CD4-positive, alpha-beta T cell (primary cell): ENCODE data around the gene CFAP299. TPM values are rescaled to one million over a fixed set of nuclear protein-coding genes. Genes with fewer than 3 reads are reported as not detected.

ENCODE experiments used
- ATAC-seq: fragments of 200-7000 bp; cut with Tn5 transposase; one replicate; pipeline ENCODE4 v1.10.0; 2022; ENCODE audit warnings: mild to moderate bottlenecking; ENCODE audit not compliant: poor library complexity
- CTCF ChIA-PET: fragments of 350-600 bp; sonication (Branson Sonifier 250); formaldehyde crosslinking; loops from one replicate; lab custom pipeline; 2021; ENCODE audit warnings: antibody characterized with exemption, inconsistent platforms; lab: Charles Lee
- POLR2A ChIA-PET: fragments of 350-600 bp; sonication (Branson Sonifier 250); formaldehyde crosslinking; loops from one replicate; lab custom pipeline; 2021; ENCODE audit warnings: antibody characterized with exemption, inconsistent platforms; lab: Charles Lee
- DNase-seq, 14 experiments: peaks; one replicate each; pipeline ENCODE4 v3.0.0-alpha.2; 2013 to 2020; ENCODE audit warnings: mixed read lengths in 2 of 14
- H3K27ac ChIP-seq, 2 donors: one replicate each; pipeline versions ENCODE4 v1.5.1 to v1.7.0; 2013; ENCODE audit warnings: low read length in 2 of 2, low read depth in 1 of 2, mild to moderate bottlenecking in 1 of 2
- H3K27me3 ChIP-seq, 2 experiments: 1 replicate in 1 of 2; 2 replicates in 1 of 2; pipeline versions ENCODE4 v1.6.1 to v1.7.0; 2013; ENCODE audit warnings: low read length in 2 of 2, control low read depth in 1 of 2, mild to moderate bottlenecking in 1 of 2, moderate library complexity in 1 of 2; ENCODE audit not compliant: insufficient read depth in 2 of 2, control insufficient read depth in 1 of 2
- H3K36me3 ChIP-seq: one replicate; pipeline ENCODE4 v1.6.1; 2013; ENCODE audit warnings: low read length, control low read depth; ENCODE audit not compliant: insufficient read depth
- H3K4me1 ChIP-seq: one replicate; pipeline ENCODE4 v1.6.1; 2013; ENCODE audit warnings: low read length, control low read depth; ENCODE audit not compliant: insufficient read depth
- H3K4me3 ChIP-seq: one replicate; pipeline ENCODE4 v1.5.1; 2013; ENCODE audit warnings: mild to moderate bottlenecking, low read length, moderate library complexity
- H3K9me3 ChIP-seq, 2 experiments: 1 replicate in 1 of 2; 2 replicates in 1 of 2; pipeline versions ENCODE4 v1.6.1 to v1.7.0; 2013; ENCODE audit warnings: low read length in 2 of 2, mild to moderate bottlenecking in 2 of 2, control low read depth in 1 of 2, moderate library complexity in 1 of 2; ENCODE audit not compliant: control insufficient read depth in 1 of 2, insufficient read depth in 1 of 2
- H3K27ac Mint-ChIP-seq: one replicate; pipeline ENCODE4 v1.8.0; 2020; ENCODE audit warnings: mixed read lengths
- H3K27me3 Mint-ChIP-seq: one replicate; pipeline ENCODE4 v1.8.0; 2021; ENCODE audit warnings: mixed read lengths
- H3K36me3 Mint-ChIP-seq: one replicate; pipeline ENCODE4 v1.8.0; 2021; ENCODE audit warnings: low read depth, mixed read lengths
- H3K4me1 Mint-ChIP-seq: one replicate; pipeline ENCODE4 v1.8.0; 2021; ENCODE audit warnings: low read depth, mixed read lengths
- H3K4me3 Mint-ChIP-seq: one replicate; pipeline ENCODE4 v1.8.0; 2020; ENCODE audit warnings: mild to moderate bottlenecking, mixed read lengths
- H3K9me3 Mint-ChIP-seq: one replicate; pipeline ENCODE4 v1.8.0; 2020; ENCODE audit warnings: mixed read lengths
- intact Hi-C, 2 experiments: fragments of 100-400 bp; cut with DNase I in 1 of 2; cut with micrococcal nuclease in 1 of 2; formaldehyde crosslinking; loops; one replicate each; pipeline versions ENCODE4 v1.15.1 to v1.9.0; 2023 to 2025; cut with DNase I, micrococcal nuclease
- total RNA-seq, 174 experiments: library from RNA in 2 of 174; stranded (reverse) in 2 of 174; gene quantifications; one replicate each; pipeline ENCODE4 v1.2.3 and lab custom pipeline; 2021 to 2026
- TF ChIP-seq, protein P1 (sequence below): fragments of 200-600 bp; IDR thresholded peaks from one replicate; pipeline ENCODE4 v1.8.0; 2022; ENCODE audit warnings: antibody characterized with exemption, mild to moderate bottlenecking

The CFAP299 gene
- total RNA-seq, 2 experiments from 2014 or later = not detected

GRCh38 chr4:80897537-80898303 lies 562.2 kb downstream of the CFAP299 start:
- H3K4me1 Mint-ChIP-seq = no peaks in the 10 kb centered on the region
- DNase-seq = no peak
- no peaks in the 10 kb centered on the region for H3K9me3 Mint-ChIP-seq
- TF ChIP-seq, protein P1, sequence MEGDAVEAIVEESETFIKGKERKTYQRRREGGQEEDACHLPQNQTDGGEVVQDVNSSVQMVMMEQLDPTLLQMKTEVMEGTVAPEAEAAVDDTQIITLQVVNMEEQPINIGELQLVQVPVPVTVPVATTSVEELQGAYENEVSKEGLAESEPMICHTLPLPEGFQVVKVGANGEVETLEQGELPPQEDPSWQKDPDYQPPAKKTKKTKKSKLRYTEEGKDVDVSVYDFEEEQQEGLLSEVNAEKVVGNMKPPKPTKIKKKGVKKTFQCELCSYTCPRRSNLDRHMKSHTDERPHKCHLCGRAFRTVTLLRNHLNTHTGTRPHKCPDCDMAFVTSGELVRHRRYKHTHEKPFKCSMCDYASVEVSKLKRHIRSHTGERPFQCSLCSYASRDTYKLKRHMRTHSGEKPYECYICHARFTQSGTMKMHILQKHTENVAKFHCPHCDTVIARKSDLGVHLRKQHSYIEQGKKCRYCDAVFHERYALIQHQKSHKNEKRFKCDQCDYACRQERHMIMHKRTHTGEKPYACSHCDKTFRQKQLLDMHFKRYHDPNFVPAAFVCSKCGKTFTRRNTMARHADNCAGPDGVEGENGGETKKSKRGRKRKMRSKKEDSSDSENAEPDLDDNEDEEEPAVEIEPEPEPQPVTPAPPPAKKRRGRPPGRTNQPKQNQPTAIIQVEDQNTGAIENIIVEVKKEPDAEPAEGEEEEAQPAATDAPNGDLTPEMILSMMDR = no peak
- Histone ChIP-seq H3K4me1 (no peaks in the 10 kb centered on the region), H3K27ac (no peak overlapping the region), H3K27me3 (no peaks in the 10 kb centered on the region), H3K4me3 (no peak overlapping the region), H3K36me3 (no peaks in the 10 kb centered on the region), H3K9me3 (peaks cover 0 to 6% of the 10 kb centered on the region in 2 experiments)
- no peaks in the 10 kb centered on the region for H3K36me3 Mint-ChIP-seq
- no peak overlapping the region for H3K4me3 Mint-ChIP-seq
- no peak for ATAC-seq
- intact Hi-C loops = no loop called here
- no peak overlapping the region for H3K27ac Mint-ChIP-seq
- POLR2A ChIA-PET = no interaction called here
- CTCF ChIA-PET = no interaction called here
- H3K27me3 Mint-ChIP-seq = no peaks in the 10 kb centered on the region

- Histone ChIP-seq H3K27me3 (no peaks in the 10 kb centered on the region), H3K27ac (no peak overlapping the region), H3K4me1 (no peaks in the 10 kb centered on the region), H3K36me3 (no peaks in the 10 kb centered on the region), H3K9me3 (peaks cover 0 to 4% of the 10 kb centered on the region in 2 experiments), H3K4me3 (no peak overlapping the region)
- ATAC-seq (no peak), DNase-seq (no peak)
- ChIA-PET CTCF (no interaction called here), POLR2A (no interaction called here)
- Mint-ChIP-seq H3K9me3 (peaks cover 3% of the 10 kb centered on the region), H3K4me3 (no peak overlapping the region), H3K27me3 (no peaks in the 10 kb centered on the region), H3K27ac (no peak overlapping the region), H3K4me1 (no peaks in the 10 kb centered on the region), H3K36me3 (no peaks in the 10 kb centered on the region)
- intact Hi-C loops = no loop called here
- TF ChIP-seq, protein P1 = no peak
Measured at GRCh38 chr4:80900908-80901307, 565.4 kb downstream of the CFAP299 start.

DNA sequence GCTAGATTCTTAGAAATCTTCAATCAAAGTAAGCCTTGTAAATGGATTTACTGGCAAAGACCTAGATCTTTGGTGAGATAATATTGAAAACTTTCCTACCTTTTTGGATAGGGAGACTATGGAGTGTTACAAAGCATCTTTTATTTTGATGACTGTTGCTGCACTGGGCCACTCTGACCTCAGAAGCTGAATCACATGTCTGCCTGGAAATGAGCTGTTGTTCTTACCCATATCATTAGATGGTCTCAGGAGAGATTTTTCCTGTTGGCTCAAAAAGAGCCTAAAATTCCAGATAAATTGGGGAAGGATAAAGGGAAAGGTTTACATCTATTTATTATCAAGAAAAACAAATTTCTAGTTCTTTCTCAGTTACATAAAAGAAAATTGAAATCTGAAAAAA lies 567.5 kb downstream of the CFAP299 start:
- H3K4me1 ChIP-seq = no peaks in the 10 kb centered on the region
- no peak overlapping the region for H3K4me3 ChIP-seq
- ChIA-PET POLR2A (no interaction called here), CTCF (no interaction called here)
- Mint-ChIP-seq H3K36me3 (no peaks in the 10 kb centered on the region), H3K9me3 (peaks cover 13% of the 10 kb centered on the region), H3K4me1 (no peaks in the 10 kb centered on the region), H3K27ac (no peak overlapping the region), H3K4me3 (no peak overlapping the region), H3K27me3 (no peaks in the 10 kb centered on the region)
- no peaks in the 10 kb centered on the region for H3K27me3 ChIP-seq
- intact Hi-C loops = no loop called here
- H3K36me3 ChIP-seq = no peaks in the 10 kb centered on the region
- DNase-seq = no peak
- TF ChIP-seq, protein P1 = no peak
- ATAC-seq = no peak
- peaks cover 4 to 7% of the 10 kb centered on the region in 2 experiments for H3K9me3 ChIP-seq
- H3K27ac ChIP-seq = no peak overlapping the region
